Spinal cord (tissue), 10 donors: Measurements from ENCODE around the gene ZACN. TPM values are rescaled to one million over a fixed set of nuclear protein-coding genes. Genes with fewer than 3 reads are reported as not detected.

Source experiments
- DNase-seq, 6 donors: peaks; one replicate each; pipeline versions ENCODE4 v3.0.0 to v3.0.0-alpha.2; 2013 to 2015; ENCODE audit warnings: low spot score in 6 of 6, low read depth in 4 of 6
- H3K27ac ChIP-seq: one replicate; pipeline ENCODE4 v1.5.1; 2013; ENCODE audit warnings: low read depth, low read length, control low read depth
- H3K27me3 ChIP-seq: one replicate; pipeline ENCODE4 v1.6.1; 2013; ENCODE audit warnings: low read length; ENCODE audit not compliant: control insufficient read depth, insufficient read depth
- H3K36me3 ChIP-seq: one replicate; pipeline ENCODE4 v1.6.1; 2013; ENCODE audit warnings: low read length; ENCODE audit not compliant: control insufficient read depth, insufficient read depth
- H3K4me1 ChIP-seq: one replicate; pipeline ENCODE4 v1.6.1; 2013; ENCODE audit warnings: low read length; ENCODE audit not compliant: control insufficient read depth, insufficient read depth
- H3K4me3 ChIP-seq: one replicate; pipeline ENCODE4 v1.5.1; 2013; ENCODE audit warnings: low read depth, low read length, control low read depth
- H3K9me3 ChIP-seq: one replicate; pipeline ENCODE4 v1.6.1; 2013; ENCODE audit warnings: low read length; ENCODE audit not compliant: control insufficient read depth, insufficient read depth
- WGBS: methylation state at CpG from one replicate; pipeline ENCODE4 v1.1.5; 2013; ENCODE audit warnings: missing lambda C conversion rate; ENCODE audit not compliant: insufficient coverage; 5-methylcytosine and 5-hydroxymethylcytosine counted together
- polyA plus RNA-seq, 2 donors: library from polyadenylated mRNA; unstranded; fragments of 120-200 nt; gene quantifications; one replicate each; pipeline ENCODE4 v1.2.1, GENCODE V29; 2013; ENCODE audit not compliant: insufficient read length in 2 of 2
- small RNA-seq: library from RNA; depleted of rRNA; stranded (forward); fragments of <200 nt; gene quantifications from one replicate; pipeline ENCODE3, GENCODE V24; 2014; ENCODE audit warnings: low replicate concordance
- total RNA-seq, 2 donors: library from RNA; depleted of rRNA in 1 of 2; stranded (reverse); fragments of 120-200 nt in 1 of 2; fragments of >200 nt in 1 of 2; gene quantifications; one replicate each; pipeline versions ENCODE4 v1.2.3 to v1.2.4, GENCODE V29; 2013 to 2014
- donor health status: healthy.

ZACN gene
- total and polyA plus RNA-seq, 4 donors, result 49.6 to 59.0 TPM; not detected in 2

- no peak overlapping the region for H3K27ac ChIP-seq
- H3K9me3 ChIP-seq, result no peaks in the 10 kb centered on the region
- 67% methylated on average over 12 of the region's 13 CpGs for WGBS
- H3K27me3 ChIP-seq, result peaks cover 15% of the 10 kb centered on the region
- DNase-seq, result no peak
- H3K4me1 ChIP-seq, result peaks cover 16% of the 10 kb centered on the region
- H3K4me3 ChIP-seq, result no peak overlapping the region
- H3K36me3 ChIP-seq, result no peaks in the 10 kb centered on the region
Observed at GRCh38 chr17:76130473-76130872, 51.5 kb downstream of the ZACN start.

DNA sequence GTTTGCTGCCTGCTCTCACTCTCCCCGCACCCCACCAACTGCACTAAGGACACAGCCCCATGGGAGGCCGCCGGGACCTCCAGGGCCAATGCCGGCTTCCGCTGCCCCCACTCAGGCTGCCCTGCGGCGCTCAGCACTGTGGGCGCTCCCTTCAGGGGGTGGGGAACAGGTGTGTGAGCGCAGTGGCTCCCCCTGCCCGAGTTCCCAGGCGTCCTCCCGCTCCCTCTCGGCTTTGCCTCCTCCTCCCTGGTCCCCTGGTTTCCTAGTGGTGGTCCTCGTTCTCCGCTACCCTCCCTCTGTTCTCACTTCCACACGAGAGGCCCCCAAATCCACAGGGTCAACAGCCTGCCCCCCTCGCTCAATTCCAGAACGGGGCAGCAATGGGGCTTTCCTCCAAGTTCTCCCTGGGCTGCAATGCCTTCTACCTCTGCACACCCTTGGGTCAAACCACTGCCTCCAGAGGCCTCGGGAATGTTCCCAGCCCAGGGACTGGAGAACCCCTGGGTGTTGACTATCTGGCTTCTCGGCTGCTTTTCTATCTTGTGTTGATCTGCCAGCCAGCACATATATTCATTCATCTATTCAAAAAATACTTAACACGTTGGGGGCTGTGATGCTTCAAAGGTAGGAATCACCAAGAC is 52.2 kb downstream of the ZACN start:
- no peak overlapping the region for H3K27ac ChIP-seq
- no peak for DNase-seq
- WGBS, result 63% methylated on average over 15 of the region's 21 CpGs
- H3K4me3 ChIP-seq, result no peak overlapping the region
- H3K36me3 ChIP-seq, result peaks cover under 1% of the 10 kb centered on the region
- H3K4me1 ChIP-seq, result peaks cover 23% of the 10 kb centered on the region
- H3K9me3 ChIP-seq, result no peaks in the 10 kb centered on the region
- H3K27me3 ChIP-seq, result peaks cover 15% of the 10 kb centered on the region

DNA sequence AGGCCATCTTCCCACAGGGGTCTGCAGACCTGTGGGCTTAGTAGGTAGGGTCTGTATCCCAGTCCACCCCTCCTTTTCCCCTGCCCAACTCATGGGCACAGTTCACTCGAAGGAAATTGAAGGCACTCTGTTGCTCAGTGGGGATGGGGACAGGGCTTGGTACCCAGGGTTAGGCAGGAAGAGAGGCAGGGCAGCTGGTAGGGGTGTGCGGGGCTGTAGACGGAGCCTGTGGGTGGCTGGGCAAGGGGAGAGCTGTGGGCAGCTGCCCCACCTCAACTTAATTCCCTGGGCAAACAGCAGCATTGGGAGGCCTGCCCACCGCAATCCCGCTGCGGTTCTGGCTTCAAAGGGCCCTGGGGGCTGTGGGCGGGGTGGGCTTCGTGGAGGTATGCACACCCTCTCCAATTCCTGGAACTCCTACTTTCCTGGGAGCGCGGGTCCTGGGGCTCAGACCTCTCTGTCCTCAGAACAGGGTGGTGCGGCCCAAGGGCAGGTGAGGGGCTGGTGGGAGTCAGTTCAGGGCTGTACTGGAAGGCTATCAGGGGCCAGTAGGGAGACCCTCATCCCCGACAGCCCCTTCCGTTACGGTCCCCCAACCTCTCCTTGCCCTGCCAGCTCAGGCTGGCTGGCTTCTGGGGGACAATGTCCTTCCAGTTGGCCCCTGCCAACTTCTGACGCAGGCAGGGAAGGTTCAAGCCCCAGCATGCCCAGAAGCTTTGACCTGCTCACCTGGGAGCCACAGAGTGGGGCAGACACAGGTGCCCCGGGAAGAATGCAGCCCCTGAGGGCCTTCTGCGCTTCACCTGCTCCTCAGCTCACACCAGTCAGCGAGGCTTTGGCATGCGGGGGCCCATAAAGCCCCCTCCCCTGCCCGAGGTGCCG is 53.0 kb downstream of the ZACN start:
- H3K4me1 ChIP-seq, result peaks cover 31% of the 10 kb centered on the region
- no peaks in the 10 kb centered on the region for H3K9me3 ChIP-seq
- WGBS, result 64% methylated on average over 13 of the region's 21 CpGs
- DNase-seq, result no peak
- H3K4me3 ChIP-seq, result no peak overlapping the region
- peaks cover 7% of the 10 kb centered on the region for H3K36me3 ChIP-seq
- no peak overlapping the region for H3K27ac ChIP-seq
- H3K27me3 ChIP-seq, result peaks cover 17% of the 10 kb centered on the region

Small RNAs within 50 kb of the gene (small RNA-seq; reads per million reads assigned to genes)
- gene MIR6868, result 0.55 reads per million, percentile 60 among the genes with 10 or more reads in this experiment

Other genes with a start within 250 kb of the ZACN start
- gene UNC13D, start 234.8 kb upstream of the ZACN start, total RNA-seq, result 1 to 10 TPM; 3.1 to 4.0 TPM
- 1 to 10 TPM; 5.3 to 6.1 TPM for gene UNC13D, start 234.8 kb upstream of the ZACN start, polyA plus RNA-seq
- gene WBP2, start 223.8 kb upstream of the ZACN start, total RNA-seq, result 10 to 100 TPM; 45.6 to 57.5 TPM
- 100 to 1,000 TPM; 211 to 231 TPM for gene WBP2, start 223.8 kb upstream of the ZACN start, polyA plus RNA-seq
- 10 to 100 TPM; 31.3 to 37.3 TPM for gene TRIM47, start 200.6 kb upstream of the ZACN start, total RNA-seq
- 10 to 100 TPM; 52.6 to 53.6 TPM for gene TRIM47, start 200.6 kb upstream of the ZACN start, polyA plus RNA-seq
- gene TRIM65, start 182.2 kb upstream of the ZACN start, total RNA-seq, result 10 to 100 TPM; 11.7 to 18.4 TPM
- 10 to 100 TPM; 17.7 to 24.8 TPM for gene TRIM65, start 182.2 kb upstream of the ZACN start, polyA plus RNA-seq
- gene MRPL38, start 174.3 kb upstream of the ZACN start, total RNA-seq, result 10 to 100 TPM; 26.3 to 41.2 TPM
- gene MRPL38, start 174.3 kb upstream of the ZACN start, polyA plus RNA-seq, result 100 to 1,000 TPM; 111 to 116 TPM
- 10 to 100 TPM; 10.1 to 23.9 TPM for gene FBF1, start 138.1 kb upstream of the ZACN start, total RNA-seq
- gene FBF1, start 138.1 kb upstream of the ZACN start, polyA plus RNA-seq, result 10 to 100 TPM; 12.8 to 24.1 TPM
- 10 to 100 TPM; 56.8 to 63.6 TPM for gene ACOX1, start 100.0 kb upstream of the ZACN start, total RNA-seq
- gene ACOX1, start 100.0 kb upstream of the ZACN start, polyA plus RNA-seq, result 10 to 100 TPM; 32.7 to 35.6 TPM
- gene TEN1, start 99.9 kb upstream of the ZACN start, total RNA-seq, result 10 to 100 TPM; 12.6 to 17.4 TPM
- gene TEN1, start 99.9 kb upstream of the ZACN start, polyA plus RNA-seq, result 10 to 100 TPM; 17.9 to 19.8 TPM
- 10 to 100 TPM in 1 of 2 donors, 1 to 10 TPM in 1; 3.8 to 11.1 TPM for gene CDK3, start 78.3 kb upstream of the ZACN start, total RNA-seq
- gene CDK3, start 78.3 kb upstream of the ZACN start, polyA plus RNA-seq, result 10 to 100 TPM; 13.2 to 16.9 TPM
- gene EVPL, start 51.9 kb upstream of the ZACN start, total RNA-seq, result under 1 TPM; 0.17 to 0.20 TPM
- under 1 TPM; 0.90 TPM for gene EVPL, start 51.9 kb upstream of the ZACN start, polyA plus RNA-seq
- gene SRP68, start 6.7 kb upstream of the ZACN start, total RNA-seq, result 10 to 100 TPM; 31.4 to 38.8 TPM
- gene SRP68, start 6.7 kb upstream of the ZACN start, polyA plus RNA-seq, result 10 to 100 TPM; 63.3 to 63.7 TPM
- gene GALR2, start 4.4 kb upstream of the ZACN start, total RNA-seq, result not detected
- gene GALR2, start 4.4 kb upstream of the ZACN start, polyA plus RNA-seq, result under 1 TPM; 0.47 to 0.74 TPM
- 100 to 1,000 TPM in 1 of 2 donors, 10 to 100 TPM in 1; 84.7 to 172 TPM for gene EXOC7, start 24.6 kb downstream of the ZACN start, total RNA-seq
- 100 to 1,000 TPM; 162 to 168 TPM for gene EXOC7, start 24.6 kb downstream of the ZACN start, polyA plus RNA-seq
- 10 to 100 TPM in 1 of 2 donors, 1 to 10 TPM in 1; 4.6 to 41.0 TPM for gene FOXJ1, start 62.1 kb downstream of the ZACN start, total RNA-seq
- 10 to 100 TPM; 21.3 to 30.7 TPM for gene FOXJ1, start 62.1 kb downstream of the ZACN start, polyA plus RNA-seq
- gene RNF157, start 161.3 kb downstream of the ZACN start, total RNA-seq, result 10 to 100 TPM; 22.8 to 57.7 TPM
- gene RNF157, start 161.3 kb downstream of the ZACN start, polyA plus RNA-seq, result 100 to 1,000 TPM; 194 to 196 TPM
- 10 to 100 TPM in 1 of 2 donors, 1 to 10 TPM in 1; 4.1 to 21.8 TPM for gene UBALD2, start 186.2 kb downstream of the ZACN start, total RNA-seq
- 10 to 100 TPM; 43.8 to 46.9 TPM for gene UBALD2, start 186.2 kb downstream of the ZACN start, polyA plus RNA-seq
- 1 to 10 TPM; 3.7 to 7.5 TPM for gene QRICH2, start 229.1 kb downstream of the ZACN start, total RNA-seq
- gene QRICH2, start 229.1 kb downstream of the ZACN start, polyA plus RNA-seq, result 10 to 100 TPM; 14.6 to 21.4 TPM